Gastrocnemius medialis (tissue), 4 donors: ENCODE results near the gene TINCR. TPM values are rescaled to one million over a fixed set of nuclear protein-coding genes. Genes with fewer than 3 reads are reported as not detected.
A peak's percentile ranks its signal among the peaks of the same experiment; 100 is the strongest.

ENCODE experiments used
- ATAC-seq, 2 donors: fragments of 150-250 bp; one replicate each; pipeline ENCODE4 v1.9.1; 2016
- DNase-seq, 2 donors: peaks; one replicate each; pipeline ENCODE4 v3.0.0-alpha.2; 2019
- H3K27ac ChIP-seq, 4 donors: fragments of 200-600 bp; sonication (generic); 1 replicate in 1 of 4; 2 replicates in 3 of 4; pipeline ENCODE4 v1.5.1; 2016 to 2018; ENCODE audit warnings: mild to moderate bottlenecking in 2 of 4, moderate library complexity in 1 of 4
- H3K27me3 ChIP-seq, 3 donors: fragments of 200-600 bp; sonication (generic) in 2 of 3; 1 replicate in 1 of 3; 2 replicates in 2 of 3; pipeline versions ENCODE4 v1.5.1 to v1.6.0; 2016 to 2019; ENCODE audit warnings: mild to moderate bottlenecking in 1 of 3, moderate library complexity in 1 of 3
- H3K36me3 ChIP-seq, 2 donors: fragments of 200-600 bp; sonication (generic) in 1 of 2; one replicate each; pipeline ENCODE4 v1.5.1; 2017 to 2018
- H3K4me1 ChIP-seq, 2 donors: fragments of 200-600 bp; sonication (generic) in 1 of 2; one replicate each; pipeline ENCODE4 v1.5.1; 2016 to 2017; ENCODE audit warnings: mild to moderate bottlenecking in 2 of 2
- H3K4me3 ChIP-seq, 4 donors: fragments of 200-600 bp; sonication (generic) in 3 of 4; 1 replicate in 1 of 4; 2 replicates in 3 of 4; pipeline ENCODE4 v1.5.1; 2016 to 2019; ENCODE audit warnings: mild to moderate bottlenecking in 2 of 4
- H3K9me3 ChIP-seq, 3 donors: fragments of 200-600 bp; sonication (generic) in 2 of 3; 1 replicate in 1 of 3; 2 replicates in 2 of 3; pipeline ENCODE4 v1.5.1; 2016 to 2019
- CTCF ChIP-seq, 5 experiments: fragments of 450-650 bp in 3 of 5; fragments of 200-600 bp in 2 of 5; sonication (generic) in 2 of 5; IDR thresholded peaks in 4 of 5; conservative IDR thresholded peaks in 1 of 5; 1 replicate in 4 of 5; 2 replicates in 1 of 5; pipeline ENCODE4 v1.5.1; 2016 to 2019; ENCODE audit warnings: antibody characterized with exemption in 5 of 5, mild to moderate bottlenecking in 3 of 5, moderate library complexity in 3 of 5
- POLR2A ChIP-seq, 2 donors: fragments of 450-650 bp; IDR thresholded peaks; one replicate each; pipeline ENCODE4 v1.6.1; 2017; ENCODE audit warnings: antibody characterized with exemption in 2 of 2, mild to moderate bottlenecking in 2 of 2, moderate library complexity in 2 of 2
- in situ Hi-C, 4 donors: fragments of 200-750 bp; cut with MboI; loops; one replicate each; pipeline versions ENCODE4 v1.15.0 to v1.8.0; 2017; ENCODE audit warnings: low sequenced_read_pairs in 4 of 4
- intact Hi-C: fragments of 100-400 bp; cut with DNase I; formaldehyde crosslinking; loops from one replicate; pipeline ENCODE4 v1.15.1; 2023; ENCODE audit warnings: low total_unique reads
- total RNA-seq, 4 donors: library from RNA; depleted of rRNA; stranded (reverse); fragments of >200 nt; gene quantifications; one replicate each; pipeline versions ENCODE4 v1.1.0 to v1.2.3, GENCODE V29; 2016

Gene TINCR
- under 1 TPM in 1 of 4 donors, not detected in 3; 0.10 TPM for total RNA-seq

- Histone ChIP-seq H3K27me3 (peaks cover 40 to 55% (median 48%) of the 10 kb centered on the region in 3 donors), H3K4me1 (no peaks in the 10 kb centered on the region), H3K4me3 (no peak within 1 kb of the TSS), H3K9me3 (no peaks in the 10 kb centered on the region), H3K36me3 (no peaks in the 10 kb centered on the region), H3K27ac (no peak within 1 kb of the TSS)
- in situ Hi-C loops (no loop called here), intact Hi-C loops (no loop called here)
- DNase-seq (no peak), ATAC-seq (no peak)
- TF ChIP-seq CTCF (IDR thresholded peaks at IDR 0.05 in 4 of 5, conservative IDR thresholded peaks at IDR 0.05 in 1 of 5), result no peak
- TF ChIP-seq POLR2A (IDR thresholded peaks at IDR 0.05), result no peak
Measured at GRCh38 chr19:5567360-5567969, at the start of gene TINCR. Gene TINCR (minus strand): TSS chr19:5567953.

GRCh38 chr19:5617080-5617479 is 49.3 kb upstream of the TINCR start:
- intact Hi-C loops, result no loop called here
- Histone ChIP-seq H3K4me1 (peaks cover 38 to 42% of the 10 kb centered on the region in 2 donors), H3K4me3 (no peak overlapping the region), H3K36me3 (peaks cover 5 to 69% of the 10 kb centered on the region in 2 donors), H3K27me3 (no peaks in the 10 kb centered on the region), H3K9me3 (no peaks in the 10 kb centered on the region), H3K27ac (peak overlapping the region in 1 of 4 donors; percentile 10)
- ATAC-seq, result no peak
- no peak for TF ChIP-seq CTCF (IDR thresholded peaks at IDR 0.05 in 4 of 5, conservative IDR thresholded peaks at IDR 0.05 in 1 of 5)
- TF ChIP-seq POLR2A (IDR thresholded peaks at IDR 0.05), result no peak
- in situ Hi-C loops, result no loop called here
- DNase-seq, result no peak

- no peak overlapping the region for H3K27ac ChIP-seq
- H3K36me3 ChIP-seq, result peaks cover 5 to 71% of the 10 kb centered on the region in 2 donors
- peaks cover 29 to 36% of the 10 kb centered on the region in 2 donors for H3K4me1 ChIP-seq
- no peak for DNase-seq
- intact Hi-C loops, result no loop called here
- in situ Hi-C loops, result no loop called here
- H3K27me3 ChIP-seq, result no peaks in the 10 kb centered on the region
- ATAC-seq, result no peak
- H3K9me3 ChIP-seq, result no peaks in the 10 kb centered on the region
- TF ChIP-seq POLR2A (IDR thresholded peaks at IDR 0.05) (no peak), CTCF (IDR thresholded peaks at IDR 0.05 in 4 of 5, conservative IDR thresholded peaks at IDR 0.05 in 1 of 5) (no peak)
- no peak overlapping the region for H3K4me3 ChIP-seq
Measured at GRCh38 chr19:5615756-5616327, 48.1 kb upstream of the TINCR start.

DNA sequence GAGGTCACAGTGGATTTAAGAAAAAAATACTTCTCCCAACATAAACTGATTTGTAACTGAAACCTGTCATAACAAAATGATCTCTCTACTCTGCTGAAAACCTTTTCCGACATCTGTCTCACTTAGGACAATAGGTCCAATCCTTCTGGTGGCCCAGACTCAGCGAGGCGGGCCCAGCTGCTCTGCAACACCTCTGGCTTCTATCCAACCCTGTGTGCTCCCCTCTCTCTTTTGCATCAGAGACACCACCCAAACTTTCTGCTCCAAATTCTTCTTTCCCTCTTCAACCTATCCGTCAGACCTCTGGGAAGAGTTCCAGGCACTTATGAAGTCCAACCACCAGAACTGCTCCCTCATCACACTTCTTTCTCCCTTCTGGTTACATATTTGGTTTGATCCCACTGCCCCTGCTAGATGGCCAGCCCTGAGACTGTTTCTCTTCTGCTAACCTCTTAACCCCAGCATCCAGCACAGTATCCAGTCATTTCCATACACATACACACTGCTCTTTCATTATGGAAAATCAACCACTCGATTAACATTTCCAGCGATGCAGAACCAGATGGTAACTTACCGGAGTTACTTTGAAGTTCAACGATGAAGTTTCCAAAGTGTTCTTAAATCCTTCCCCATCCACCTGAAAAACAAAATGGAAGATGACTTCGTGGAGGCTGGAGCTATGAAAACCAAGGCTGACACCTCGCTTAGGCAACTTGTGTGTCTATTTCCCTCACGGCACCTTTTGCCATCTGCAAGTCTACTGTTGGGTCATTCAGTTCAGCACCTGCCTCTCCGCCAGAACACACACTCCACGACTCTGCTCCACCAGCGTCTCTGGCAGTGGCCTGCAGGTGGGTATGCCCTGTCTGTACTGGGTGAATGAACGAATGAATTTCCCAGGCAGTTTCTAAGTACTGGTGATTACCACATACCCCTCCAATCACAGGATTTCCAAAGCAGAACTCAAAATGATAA is 45.4 kb upstream of the TINCR start:
- DNase-seq (no peak), ATAC-seq (no peak)
- H3K27ac ChIP-seq, result no peak overlapping the region
- TF ChIP-seq CTCF (IDR thresholded peaks at IDR 0.05 in 4 of 5, conservative IDR thresholded peaks at IDR 0.05 in 1 of 5), result no peak
- TF ChIP-seq POLR2A (IDR thresholded peaks at IDR 0.05), result no peak
- H3K27me3 ChIP-seq, result no peaks in the 10 kb centered on the region
- intact Hi-C loops (no loop called here), in situ Hi-C loops (no loop called here)
- no peaks in the 10 kb centered on the region for H3K9me3 ChIP-seq
- H3K4me3 ChIP-seq, result no peak overlapping the region
- peaks cover 5 to 82% of the 10 kb centered on the region in 2 donors for H3K36me3 ChIP-seq
- peaks cover 4 to 10% of the 10 kb centered on the region in 2 donors for H3K4me1 ChIP-seq
